Thyroid gland (tissue), 4 donors: ENCODE measurements around the gene CLDN9. TPM values are rescaled to one million over a fixed set of nuclear protein-coding genes. Genes with fewer than 3 reads are reported as not detected.

ENCODE experiments used
- DNase-seq, 2 donors: peaks; one replicate each; pipeline ENCODE4 v3.0.0-alpha.2; 2019
- H3K27ac ChIP-seq, 3 donors: fragments of 200-600 bp; sonication (generic); 1 replicate in 2 of 3; 2 replicates in 1 of 3; pipeline ENCODE4 v1.5.1; 2016 to 2019; ENCODE audit warnings: mild to moderate bottlenecking in 1 of 3, moderate library complexity in 1 of 3
- H3K27me3 ChIP-seq: fragments of 200-600 bp; sonication (generic); one replicate; pipeline ENCODE4 v1.5.1; 2019
- H3K36me3 ChIP-seq, 2 donors: fragments of 200-600 bp; sonication (generic); one replicate each; pipeline ENCODE4 v1.5.1; 2016 to 2019
- H3K4me1 ChIP-seq, 2 donors: fragments of 200-600 bp; sonication (generic); one replicate each; pipeline ENCODE4 v1.5.1; 2017 to 2019
- H3K4me3 ChIP-seq, 3 donors: fragments of 200-600 bp; sonication (generic); replicated peaks in 1 of 3; 1 replicate in 2 of 3; 2 replicates in 1 of 3; pipeline ENCODE4 v1.5.1; 2016; ENCODE audit warnings: mild to moderate bottlenecking in 1 of 3
- H3K9me3 ChIP-seq: fragments of 200-600 bp; sonication (generic); one replicate; pipeline ENCODE4 v1.5.1; 2017
- CTCF ChIP-seq, 6 experiments: fragments of 200-600 bp in 3 of 6; fragments of 450-650 bp in 3 of 6; sonication (generic) in 3 of 6; IDR thresholded peaks; one replicate each; pipeline ENCODE4 v1.5.1; 2016 to 2019; ENCODE audit warnings: antibody characterized with exemption in 6 of 6, mild to moderate bottlenecking in 2 of 6, inconsistent platforms in 1 of 6, moderate library complexity in 1 of 6
- POLR2A ChIP-seq, 2 donors: fragments of 450-650 bp; IDR thresholded peaks; one replicate each; pipeline ENCODE4 v1.6.1; 2017; ENCODE audit warnings: antibody characterized with exemption in 2 of 2, mild to moderate bottlenecking in 2 of 2, moderate library complexity in 1 of 2
- WGBS, 2 donors: methylation state at CpG; one replicate each; pipeline ENCODE4 v1.1.5; 2017; 5-methylcytosine and 5-hydroxymethylcytosine counted together
- intact Hi-C: fragments of 100-400 bp; cut with DNase I; formaldehyde crosslinking; loops from one replicate; pipeline ENCODE4 v1.15.1; 2023
- total RNA-seq, 4 donors: library from RNA; depleted of rRNA; stranded (reverse); fragments of >200 nt; gene quantifications; one replicate each; pipeline ENCODE4 v1.2.3, GENCODE V29; 2016

CLDN9 gene
- total RNA-seq, 4 donors from 2014 or later, result 0.33 TPM; not detected in 3

GRCh38 chr16:2983706-2984136, 29.0 kb upstream of the CLDN9 start:
- H3K4me1 ChIP-seq, result peaks cover 8 to 17% of the 10 kb centered on the region in 2 donors
- H3K27me3 ChIP-seq, result no peaks in the 10 kb centered on the region
- H3K4me3 ChIP-seq, result peak overlapping the region in 1 of 3 donors; percentile 1
- H3K27ac ChIP-seq, result no peak overlapping the region
- peak; percentile 78 to 83 for DNase-seq
- TF ChIP-seq POLR2A (IDR thresholded peaks at IDR 0.05) (peak in 1 of 2 donors; percentile 5), CTCF (IDR thresholded peaks at IDR 0.05) (peak; percentile 51 to 99 (median 93))
- 11 to 26% methylated on average over 13 to 17 of the region's 42 CpGs for WGBS, 2 donors
- no peaks in the 10 kb centered on the region for H3K36me3 ChIP-seq
- H3K9me3 ChIP-seq, result no peaks in the 10 kb centered on the region
- intact Hi-C loops, result no loop called here

GRCh38 chr16:2985462-2985861, 27.3 kb upstream of the CLDN9 start:
- peak in 1 of 2 donors; percentile 21 for DNase-seq
- TF ChIP-seq POLR2A (IDR thresholded peaks at IDR 0.05) (no peak), CTCF (IDR thresholded peaks at IDR 0.05) (no peak)
- WGBS, 2 donors, result 64 to 77% methylated on average over 5 to 9 of the region's 9 CpGs
- no peaks in the 10 kb centered on the region for H3K36me3 ChIP-seq
- intact Hi-C loops, result no loop called here
- no peaks in the 10 kb centered on the region for H3K27me3 ChIP-seq
- peak overlapping the region in 1 of 3 donors; percentile 47 for H3K27ac ChIP-seq
- H3K4me1 ChIP-seq, result peaks cover 3 to 10% of the 10 kb centered on the region in 2 donors
- no peak overlapping the region for H3K4me3 ChIP-seq
- no peaks in the 10 kb centered on the region for H3K9me3 ChIP-seq

- Histone ChIP-seq H3K36me3 (no peaks in the 10 kb centered on the region), H3K9me3 (no peaks in the 10 kb centered on the region), H3K27me3 (no peaks in the 10 kb centered on the region), H3K27ac (peak overlapping the region in 1 of 3 donors; percentile 47), H3K4me3 (no peak overlapping the region), H3K4me1 (peaks cover 3 to 10% of the 10 kb centered on the region in 2 donors)
- no peak for TF ChIP-seq CTCF (IDR thresholded peaks at IDR 0.05)
- TF ChIP-seq POLR2A (IDR thresholded peaks at IDR 0.05), result no peak
- WGBS, 2 donors, result 82 to 85% methylated on average over 3 to 7 of the region's 15 CpGs
- intact Hi-C loops, result no loop called here
- DNase-seq, result peak; percentile 60 to 81
Observed at GRCh38 chr16:2985893-2986355, 26.8 kb upstream of the CLDN9 start.

DNA sequence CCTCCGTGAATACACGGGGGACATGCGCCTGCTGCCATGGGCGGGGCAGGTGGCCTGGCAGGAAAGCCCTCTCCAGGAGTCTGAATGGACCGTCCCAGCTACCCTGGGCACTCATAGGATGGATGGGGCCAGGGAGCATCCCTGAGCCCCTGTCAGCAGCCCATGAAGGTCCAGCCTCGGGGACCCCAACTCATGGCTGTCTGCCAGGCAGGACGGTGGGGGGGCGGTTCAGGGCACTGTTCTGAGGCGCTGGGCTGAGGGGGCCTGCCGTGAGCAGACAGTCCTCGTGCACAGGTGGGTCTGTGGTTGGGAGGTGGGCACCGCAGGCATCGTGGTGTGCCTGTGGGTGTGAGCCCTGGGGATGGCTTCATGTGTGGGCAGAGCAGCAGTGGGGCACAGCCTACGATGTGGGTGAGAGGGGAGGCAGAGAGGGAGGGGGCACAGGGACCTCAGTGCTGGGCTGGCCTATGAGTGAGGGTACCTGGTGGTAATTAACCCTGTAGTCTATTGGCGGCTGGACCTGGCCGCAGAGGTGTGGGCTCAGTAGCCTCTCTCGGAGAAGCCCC, 26.0 kb upstream of the CLDN9 start:
- Histone ChIP-seq H3K36me3 (no peaks in the 10 kb centered on the region), H3K9me3 (no peaks in the 10 kb centered on the region), H3K4me1 (peaks cover 3 to 10% of the 10 kb centered on the region in 2 donors), H3K27me3 (no peaks in the 10 kb centered on the region), H3K4me3 (no peak overlapping the region), H3K27ac (no peak overlapping the region)
- intact Hi-C loops, result no loop called here
- 77 to 78% methylated on average over 12 of the region's 17 CpGs for WGBS, 2 donors
- no peak for DNase-seq
- TF ChIP-seq POLR2A (IDR thresholded peaks at IDR 0.05) (no peak), CTCF (IDR thresholded peaks at IDR 0.05) (no peak)

DNA sequence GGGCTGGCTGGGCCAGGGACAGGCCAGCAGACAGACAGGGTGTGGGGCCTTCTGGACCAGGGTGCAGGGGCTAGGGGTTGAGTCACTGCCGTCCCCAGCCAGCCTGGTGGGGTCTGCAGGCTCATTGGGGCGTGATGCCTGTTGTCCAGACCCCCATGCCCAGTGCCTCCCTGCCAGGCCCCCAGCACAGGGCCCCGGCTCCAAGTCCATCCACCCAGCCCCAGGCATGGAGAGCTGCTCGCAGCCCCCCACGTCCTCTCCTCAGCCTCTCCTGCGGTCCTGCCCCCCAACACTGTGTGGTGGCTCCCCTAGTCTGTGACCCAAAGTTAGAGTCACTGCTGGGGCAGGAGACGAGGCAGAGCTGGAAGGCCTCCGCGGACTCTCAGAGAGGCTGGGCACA, 25.4 kb upstream of the CLDN9 start:
- DNase-seq, result no peak
- no peak overlapping the region for H3K4me3 ChIP-seq
- H3K9me3 ChIP-seq, result no peaks in the 10 kb centered on the region
- no peaks in the 10 kb centered on the region for H3K36me3 ChIP-seq
- intact Hi-C loops, result no loop called here
- H3K4me1 ChIP-seq, result peaks cover 3 to 10% of the 10 kb centered on the region in 2 donors
- no peak for TF ChIP-seq CTCF (IDR thresholded peaks at IDR 0.05)
- TF ChIP-seq POLR2A (IDR thresholded peaks at IDR 0.05), result no peak
- no peak overlapping the region for H3K27ac ChIP-seq
- WGBS, 2 donors, result 88 to 89% methylated on average over 7 to 8 of the region's 9 CpGs
- no peaks in the 10 kb centered on the region for H3K27me3 ChIP-seq
